Measurements from ENCODE around the gene G0S2. TPM values are rescaled to one million over a fixed set of nuclear protein-coding genes. Genes with fewer than 3 reads are reported as not detected.

The G0S2 gene
- total RNA-seq, 1 donor from 2014 or later = 4.6 TPM

- no peak for DNase-seq (ENCODE audit: low spot score)
Observed at GRCh38 chr1:209720326-209720725, 45.1 kb downstream of the G0S2 start.

- DNase-seq (ENCODE audit: low spot score) = no peak
Observed at GRCh38 chr1:209720826-209721225, 45.6 kb downstream of the G0S2 start.

DNA sequence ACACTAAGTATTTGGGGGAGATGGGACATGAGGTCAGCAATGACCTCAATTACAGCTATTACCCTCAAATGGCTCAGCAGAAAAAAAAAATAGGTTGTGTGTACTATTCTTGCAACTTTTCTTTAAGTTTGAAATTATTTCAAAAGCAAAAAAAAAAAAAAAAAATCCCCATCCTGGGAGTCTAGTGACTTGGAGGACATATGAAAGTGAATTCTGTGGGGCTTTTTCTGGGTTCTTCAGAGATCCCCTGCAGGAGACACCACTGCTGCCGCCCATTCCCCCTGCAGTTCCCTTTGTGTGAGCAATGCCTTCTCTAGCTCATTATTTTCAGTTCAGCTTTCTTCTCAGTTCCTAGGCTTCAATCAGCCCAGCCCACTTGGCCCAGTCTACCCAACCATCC, 46.1 kb downstream of the G0S2 start:
- DNase-seq (ENCODE audit: low spot score) = no peak

- DNase-seq (ENCODE audit: low spot score) = no peak
Observed at GRCh38 chr1:209723265-209723664, 48.1 kb downstream of the G0S2 start.

- DNase-seq (ENCODE audit: low spot score) = no peak
Observed at GRCh38 chr1:209723756-209724693, 48.8 kb downstream of the G0S2 start.

Other genes starting within 250 kb of the G0S2 start
- 0.12 TPM for gene CAMK1G, start 91.7 kb upstream of the G0S2 start, total RNA-seq
- 7.6 TPM for gene LAMB3, start 23.0 kb upstream of the G0S2 start, total RNA-seq
- gene HSD11B1, start 29.4 kb downstream of the G0S2 start, total RNA-seq = 5.7 TPM
- 8.9 TPM for gene TRAF3IP3, start 80.6 kb downstream of the G0S2 start, total RNA-seq
- 1.8 TPM for gene C1orf74, start 109.1 kb downstream of the G0S2 start, total RNA-seq
- 104 TPM for gene IRF6, start 130.7 kb downstream of the G0S2 start, total RNA-seq
- 5.0 TPM for gene UTP25, start 152.6 kb downstream of the G0S2 start, total RNA-seq

All from mucosa of gallbladder (tissue), 1 donor.